ENCODE measurements around the gene LPCAT1. TPM values are rescaled to one million over a fixed set of nuclear protein-coding genes. Genes with fewer than 3 reads are reported as not detected.
"Not testable (repeated sequence)": the region's sequence is repeated elsewhere in the genome, so short reads cannot be mapped to it uniquely, and the experiment has no call there.

Gene LPCAT1
- total RNA-seq, 2 donors from 2014 or later, result 78.5 to 124 TPM

- Mint-ChIP-seq H3K4me1 (no peaks in the 10 kb centered on the region), H3K27me3 (ENCODE audit: insufficient read depth) (peaks cover 3% of the 10 kb centered on the region), H3K9me3 (no peaks in the 10 kb centered on the region), H3K4me3 (no peak overlapping the region), H3K27ac (no peak overlapping the region), H3K36me3 (ENCODE audit: low read depth) (no peaks in the 10 kb centered on the region)
- peak; percentile 45 for DNase-seq
- TF ChIP-seq CTCF (conservative IDR thresholded peaks at IDR 0.05), result no peak
- Histone ChIP-seq H3K9me3 (ENCODE audit: control insufficient read depth, low read length) (peaks cover 6% of the 10 kb centered on the region), H3K36me3 (ENCODE audit: control insufficient read depth, insufficient read depth, low read length) (no peaks in the 10 kb centered on the region), H3K27ac (ENCODE audit: low read depth, low read length) (no peak overlapping the region), H3K4me3 (ENCODE audit: low read length) (no peak overlapping the region), H3K27me3 (ENCODE audit: control insufficient read depth, insufficient read depth, low read length, poor library complexity, severe bottlenecking) (no peaks in the 10 kb centered on the region), H3K4me1 (ENCODE audit: control insufficient read depth, insufficient read depth, low read length) (no peaks in the 10 kb centered on the region), H3K9ac (ENCODE audit: extremely low read depth, low read length, poor library complexity, severe bottlenecking) (no peak overlapping the region)
- 90 to 100% methylated on average over 2 to 3 of the region's 3 CpGs for WGBS, 2 experiments (ENCODE audit: insufficient coverage in 1 of 2, insufficient read length in 1 of 2)
Measured at GRCh38 chr5:1540166-1540565, 16.4 kb upstream of the LPCAT1 start.

- not testable (repeated sequence) for H3K9me3 ChIP-seq (ENCODE audit: control insufficient read depth, low read length); H3K27me3 ChIP-seq (ENCODE audit: control insufficient read depth, insufficient read depth, low read length, poor library complexity, severe bottlenecking); H3K4me1 Mint-ChIP-seq; H3K9ac ChIP-seq (ENCODE audit: extremely low read depth, low read length, poor library complexity, severe bottlenecking); H3K4me3 Mint-ChIP-seq; H3K4me3 ChIP-seq (ENCODE audit: low read length); H3K27ac Mint-ChIP-seq; H3K36me3 Mint-ChIP-seq (ENCODE audit: low read depth); H3K4me1 ChIP-seq (ENCODE audit: control insufficient read depth, insufficient read depth, low read length); H3K36me3 ChIP-seq (ENCODE audit: control insufficient read depth, insufficient read depth, low read length); H3K27ac ChIP-seq (ENCODE audit: low read depth, low read length); H3K27me3 Mint-ChIP-seq (ENCODE audit: insufficient read depth); H3K9me3 Mint-ChIP-seq
- 78 to 89% methylated on average over 4 to 8 of the region's 8 CpGs for WGBS, 2 experiments (ENCODE audit: insufficient coverage in 1 of 2, insufficient read length in 1 of 2)
- peak; percentile 17 for DNase-seq
Measured at GRCh38 chr5:1539393-1540161, 15.8 kb upstream of the LPCAT1 start.

GRCh38 chr5:1538741-1539392 lies 15.1 kb upstream of the LPCAT1 start:
- Mint-ChIP-seq H3K4me3 (no peak overlapping the region), H3K27ac (no peak overlapping the region), H3K36me3 (ENCODE audit: low read depth) (no peaks in the 10 kb centered on the region), H3K4me1 (no peaks in the 10 kb centered on the region), H3K27me3 (ENCODE audit: insufficient read depth) (peaks cover 3% of the 10 kb centered on the region), H3K9me3 (no peaks in the 10 kb centered on the region)
- Histone ChIP-seq H3K27ac (ENCODE audit: low read depth, low read length) (no peak overlapping the region), H3K4me3 (ENCODE audit: low read length) (no peak overlapping the region), H3K9me3 (ENCODE audit: control insufficient read depth, low read length) (peaks cover 6% of the 10 kb centered on the region), H3K27me3 (ENCODE audit: control insufficient read depth, insufficient read depth, low read length, poor library complexity, severe bottlenecking) (no peaks in the 10 kb centered on the region), H3K9ac (ENCODE audit: extremely low read depth, low read length, poor library complexity, severe bottlenecking) (no peak overlapping the region), H3K36me3 (ENCODE audit: control insufficient read depth, insufficient read depth, low read length) (no peaks in the 10 kb centered on the region), H3K4me1 (ENCODE audit: control insufficient read depth, insufficient read depth, low read length) (no peaks in the 10 kb centered on the region)
- WGBS, 2 experiments (ENCODE audit: insufficient coverage in 1 of 2, insufficient read length in 1 of 2), result 87 to 100% methylated on average over 3 to 13 of the region's 13 CpGs
- DNase-seq, result no peak
- TF ChIP-seq CTCF (conservative IDR thresholded peaks at IDR 0.05), result no peak

Measured in endodermal cell (in vitro differentiated cells).